Tongue (tissue), 2 donors: ENCODE results near the gene GRK1. TPM values are rescaled to one million over a fixed set of nuclear protein-coding genes. Genes with fewer than 3 reads are reported as not detected.
"Not testable (repeated sequence)": the region's sequence is repeated elsewhere in the genome, so short reads cannot be mapped to it uniquely, and the experiment has no call there.

ENCODE experiments used
- DNase-seq: peaks from one replicate; pipeline ENCODE4 v3.0.0-alpha.2; 2015
- total RNA-seq: library from RNA; depleted of rRNA; stranded (reverse); fragments of >200 nt; gene quantifications from one replicate; pipeline ENCODE4 v1.2.3, GENCODE V29; 2014

The GRK1 gene
- total RNA-seq, 1 donor from 2014 or later = not detected

- DNase-seq = no peak
These were observed 1.3 kb upstream of the GRK1 start for GRCh38 chr13:113665597-113666328.

- no peak for DNase-seq
These were observed 719 bp upstream of the GRK1 start for GRCh38 chr13:113666329-113666670.

- DNase-seq = no peak
These were observed 912 bp downstream of the GRK1 start for GRCh38 chr13:113667771-113668490.

- DNase-seq = no peak
These were observed 1.5 kb downstream of the GRK1 start for GRCh38 chr13:113668491-113668971.

GRCh38 chr13:113669231-113669754 is 2.3 kb downstream of the GRK1 start:
- no peak for DNase-seq

- DNase-seq = no peak
These were observed 2.8 kb downstream of the GRK1 start for GRCh38 chr13:113669755-113670341.

- no peak for DNase-seq
These were observed 3.5 kb downstream of the GRK1 start for GRCh38 chr13:113670541-113670940.

GRCh38 chr13:113671066-113672001 is 4.3 kb downstream of the GRK1 start:
- no peak for DNase-seq

GRCh38 chr13:113672002-113672651 is 5.1 kb downstream of the GRK1 start:
- no peak for DNase-seq

- no peak for DNase-seq
These were observed 55.9 kb downstream of the GRK1 start for GRCh38 chr13:113722921-113723320.

GRCh38 chr13:113723410-113724015 is 56.5 kb downstream of the GRK1 start:
- DNase-seq = no peak

GRCh38 chr13:113724016-113724758 is 57.2 kb downstream of the GRK1 start:
- no peak for DNase-seq

GRCh38 chr13:113724780-113725315 is 57.8 kb downstream of the GRK1 start:
- DNase-seq = peak; percentile 85

- DNase-seq = not testable (repeated sequence)
These were observed 58.5 kb downstream of the GRK1 start for GRCh38 chr13:113725329-113726105.

GRCh38 chr13:113726106-113726821 is 59.2 kb downstream of the GRK1 start:
- peak; percentile 39 for DNase-seq

GRCh38 chr13:113726961-113727411 is 60.0 kb downstream of the GRK1 start:
- no peak for DNase-seq

- DNase-seq = no peak
These were observed 61.6 kb downstream of the GRK1 start for GRCh38 chr13:113728571-113729054.
